VCaP (cell line): Measurements from ENCODE around the gene SRGAP2C.
A peak's percentile ranks its signal among the peaks of the same experiment; 100 is the strongest.
"Not testable (repeated sequence)": the region's sequence is repeated elsewhere in the genome, so short reads cannot be mapped to it uniquely, and the experiment has no call there.

Experiments
- H3K27ac ChIP-seq: fragments of 450-650 bp; 2 replicates; pipeline ENCODE4 v1.5.1; 2017
- CTCF ChIP-seq: fragments of 450-650 bp; conservative IDR thresholded peaks from 2 replicates; pipeline ENCODE4 v1.5.1; 2017; ENCODE audit warnings: mild to moderate bottlenecking, moderate library complexity

The SRGAP2C gene

GRCh38 chr1:121413821-121414220 lies 229.0 kb downstream of the SRGAP2C start:
- no peak overlapping the region for H3K27ac ChIP-seq
- no peak for TF ChIP-seq CTCF

- no peak overlapping the region for H3K27ac ChIP-seq
- no peak for TF ChIP-seq CTCF
Measured at GRCh38 chr1:121414905-121415304, 230.1 kb downstream of the SRGAP2C start.

GRCh38 chr1:121417325-121417923 lies 232.6 kb downstream of the SRGAP2C start:
- TF ChIP-seq CTCF = no peak
- no peak overlapping the region for H3K27ac ChIP-seq

- 0 out of 2 replicates have a peak overlapping the region, but pooled peaks have one; percentile 14 for H3K27ac ChIP-seq
Measured at GRCh38 chr1:121418369-121419049, 233.7 kb downstream of the SRGAP2C start.

GRCh38 chr1:121419050-121419615 lies 234.4 kb downstream of the SRGAP2C start:
- H3K27ac ChIP-seq = not testable (repeated sequence)

More at GRCh38 chr1:121418369-121419049, 233.7 kb downstream of the SRGAP2C start:
- no peak for TF ChIP-seq CTCF

- H3K27ac ChIP-seq = not testable (repeated sequence)
Measured at GRCh38 chr1:121421490-121421889, 236.7 kb downstream of the SRGAP2C start.

DNA sequence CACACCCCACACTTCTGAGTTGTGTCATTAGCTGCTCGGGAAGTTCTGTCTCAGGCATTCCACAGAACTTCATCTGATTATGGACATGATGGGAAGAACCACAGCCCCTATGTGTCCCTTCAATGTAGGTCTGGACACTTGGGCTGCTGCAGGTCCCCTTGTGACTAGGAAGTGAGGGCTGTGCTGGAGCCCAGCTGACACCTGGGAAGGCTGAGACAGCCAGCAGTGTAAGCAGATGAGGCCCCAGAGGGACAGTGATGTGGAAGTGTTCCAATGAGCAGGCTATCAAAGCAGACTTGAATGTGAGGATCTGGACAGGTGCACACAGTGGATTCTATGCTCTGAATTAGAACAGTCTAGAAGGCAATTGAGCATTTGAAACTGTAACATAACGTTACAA lies 239.2 kb downstream of the SRGAP2C start:
- H3K27ac ChIP-seq = not testable (repeated sequence)

DNA sequence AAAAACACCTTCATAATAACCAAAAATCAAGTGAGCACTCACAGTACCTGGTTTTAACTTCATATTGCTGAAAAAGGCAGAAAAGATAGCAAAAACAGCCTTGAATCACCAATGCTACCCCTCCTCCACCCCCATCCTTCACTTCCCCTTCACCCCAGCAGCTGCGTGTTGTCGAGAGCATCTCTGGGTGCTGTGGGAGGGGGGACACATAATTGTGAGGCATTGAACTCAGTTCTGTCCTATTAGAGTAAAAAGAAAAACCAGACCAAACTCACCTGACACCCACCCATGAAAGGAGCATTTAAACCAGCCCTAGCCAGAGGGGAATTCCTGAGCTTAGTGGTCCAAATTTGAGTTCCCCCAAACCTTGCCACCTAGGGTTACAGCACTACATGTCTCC lies 248.7 kb downstream of the SRGAP2C start:
- not testable (repeated sequence) for H3K27ac ChIP-seq

DNA sequence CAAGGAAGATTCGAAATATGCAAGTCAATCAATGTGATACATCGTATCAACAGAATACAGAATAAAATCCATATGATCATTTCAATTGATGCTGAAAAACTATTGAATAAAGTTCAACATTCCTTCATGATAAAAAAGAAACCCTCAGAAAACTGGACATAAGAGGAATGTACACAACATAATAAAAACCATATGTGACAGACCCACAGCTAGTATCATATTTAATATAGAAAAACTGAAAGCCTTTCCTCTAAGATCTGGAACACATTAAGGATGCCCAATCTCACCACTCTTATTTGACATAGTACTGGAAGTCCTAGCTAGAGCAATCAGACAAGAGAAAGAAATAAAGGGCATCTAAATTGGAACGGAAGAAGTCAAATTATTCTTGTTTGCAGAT lies 254.1 kb downstream of the SRGAP2C start:
- H3K27ac ChIP-seq = not testable (repeated sequence)

DNA sequence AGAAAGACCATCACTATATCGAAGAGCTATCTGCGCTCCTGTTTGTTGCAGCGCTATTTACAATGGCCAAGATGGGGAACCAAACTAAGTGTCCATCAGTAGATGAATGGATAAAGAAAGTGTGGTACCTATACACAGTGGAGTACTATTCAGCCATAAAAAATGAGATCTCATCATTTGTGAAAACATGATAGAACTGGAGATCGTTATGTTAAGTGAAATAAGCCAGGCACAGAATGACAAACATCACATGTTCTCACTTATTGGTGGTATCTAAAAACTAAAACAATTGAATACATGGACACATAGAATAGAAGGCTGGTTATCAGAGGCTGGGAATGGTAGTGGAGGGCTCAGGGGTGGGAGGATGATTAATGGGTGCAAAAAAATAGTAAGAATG lies 256.2 kb downstream of the SRGAP2C start:
- no peak overlapping the region for H3K27ac ChIP-seq
- TF ChIP-seq CTCF = no peak
